Peyer's patch (tissue), 4 donors: Measurements from ENCODE around the gene CCDC14. TPM values are rescaled to one million over a fixed set of nuclear protein-coding genes. Genes with fewer than 3 reads are reported as not detected.
A peak's percentile ranks its signal among the peaks of the same experiment; 100 is the strongest.
"Not testable (repeated sequence)": the region's sequence is repeated elsewhere in the genome, so short reads cannot be mapped to it uniquely, and the experiment has no call there.

Source experiments
- DNase-seq, 3 donors: peaks; one replicate each; pipeline ENCODE4 v3.0.0-alpha.2; 2017 to 2019
- H3K27ac ChIP-seq, 4 donors: fragments of 200-600 bp; sonication (generic); one replicate each; pipeline ENCODE4 v1.5.1; 2016 to 2019
- H3K27me3 ChIP-seq, 2 donors: fragments of 200-600 bp; sonication (generic); one replicate each; pipeline ENCODE4 v1.5.1; 2019
- H3K36me3 ChIP-seq, 3 donors: fragments of 200-600 bp; sonication (generic); one replicate each; pipeline ENCODE4 v1.5.1; 2016 to 2019
- H3K4me1 ChIP-seq, 4 donors: fragments of 200-600 bp; sonication (generic); one replicate each; pipeline ENCODE4 v1.5.1; 2016 to 2019
- H3K4me3 ChIP-seq, 4 donors: fragments of 200-600 bp; sonication (generic); 1 replicate in 3 of 4; 2 replicates in 1 of 4; pipeline ENCODE4 v1.5.1; 2016 to 2019; ENCODE audit warnings: mild to moderate bottlenecking in 1 of 4
- H3K9me3 ChIP-seq, 4 donors: fragments of 200-600 bp; sonication (generic); one replicate each; pipeline ENCODE4 v1.5.1; 2016 to 2019; ENCODE audit warnings: mild to moderate bottlenecking in 1 of 4
- CTCF ChIP-seq, 6 experiments: fragments of 450-650 bp in 4 of 6; fragments of 200-600 bp in 2 of 6; sonication (generic) in 1 of 6; IDR thresholded peaks; one replicate each; pipeline ENCODE4 v1.5.1; 2017 to 2019; ENCODE audit warnings: antibody characterized with exemption in 6 of 6, mild to moderate bottlenecking in 3 of 6, moderate library complexity in 1 of 6
- POLR2A ChIP-seq, 2 donors: fragments of 450-650 bp; IDR thresholded peaks; one replicate each; pipeline ENCODE4 v1.5.1; 2017; ENCODE audit warnings: antibody characterized with exemption in 2 of 2, mild to moderate bottlenecking in 2 of 2, moderate library complexity in 2 of 2
- total RNA-seq, 4 donors: library from RNA; depleted of rRNA; stranded (reverse); fragments of >200 nt; gene quantifications; one replicate each; pipeline ENCODE4 v1.1.0, GENCODE V29; 2016

Gene CCDC14
- total RNA-seq: 100 to 1,000 TPM in 1 of 4 donors, 10 to 100 TPM in 3; 59.5 to 139 (median 80.6) TPM

DNA sequence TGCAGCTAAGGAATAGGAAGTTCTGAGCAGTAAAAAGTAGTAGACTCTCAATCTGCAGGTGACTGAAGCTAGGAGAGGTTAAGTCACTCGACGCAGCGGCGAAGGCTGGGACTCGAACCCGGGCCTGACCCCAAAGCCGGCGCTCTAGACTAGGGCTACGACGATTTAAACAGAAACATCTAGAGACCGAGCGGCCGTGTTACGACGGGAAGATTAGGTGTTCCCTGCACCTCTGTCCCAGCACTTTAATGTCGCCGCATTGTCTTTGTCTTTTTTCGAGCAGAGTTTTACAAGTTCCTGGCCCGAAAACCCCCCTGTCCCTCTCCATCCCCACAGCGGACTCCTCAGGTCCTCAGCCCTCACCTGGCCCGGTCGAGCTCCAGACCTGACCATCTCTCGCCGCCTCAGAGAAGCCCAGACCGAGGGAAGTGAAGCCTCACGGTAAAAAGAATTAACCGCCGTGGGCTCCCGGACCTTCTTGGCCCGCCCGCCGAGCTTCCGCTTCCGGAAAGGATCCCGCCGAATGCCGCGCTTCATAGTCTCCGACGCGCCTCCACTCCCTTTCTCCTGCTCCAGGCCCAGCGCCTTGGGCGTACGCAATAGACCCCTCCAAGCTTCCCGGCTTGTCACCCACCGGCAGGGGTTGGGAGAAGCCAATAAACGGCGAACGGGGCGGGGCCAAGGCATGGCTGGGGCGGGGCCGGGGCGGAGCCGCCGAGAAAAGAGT, at the start of gene CCDC14:
Gene CCDC14 (minus strand): TSS at position 449 of the 727 bp plus-strand sequence. CDS start 56 bp downstream, at position 393.
- Histone ChIP-seq H3K36me3 (no peaks in the 10 kb centered on the region), H3K4me3 (peak within 1 kb of the TSS; percentile 53 to 69 (median 66)), H3K4me1 (peaks cover 0 to 8% (median 0%) of the 10 kb centered on the region in 4 donors), H3K9me3 (no peaks in the 10 kb centered on the region), H3K27me3 (no peaks in the 10 kb centered on the region), H3K27ac (peak within 1 kb of the TSS; percentile 70 to 80 (median 72))
- TF ChIP-seq POLR2A (IDR thresholded peaks at IDR 0.05): peak in 1 of 2 donors; percentile 64
- TF ChIP-seq CTCF (IDR thresholded peaks at IDR 0.05): peak in 2 of 6 experiments; percentile 9
- DNase-seq: peak; percentile 74 to 93 (median 92)

- H3K36me3 ChIP-seq, H3K9me3 ChIP-seq, H3K4me1 ChIP-seq, H3K27me3 ChIP-seq, H3K27ac ChIP-seq, DNase-seq, H3K4me3 ChIP-seq: not testable (repeated sequence)
Measured at GRCh38 chr3:124008321-124008720, 47.3 kb upstream of the CCDC14 start.

DNA sequence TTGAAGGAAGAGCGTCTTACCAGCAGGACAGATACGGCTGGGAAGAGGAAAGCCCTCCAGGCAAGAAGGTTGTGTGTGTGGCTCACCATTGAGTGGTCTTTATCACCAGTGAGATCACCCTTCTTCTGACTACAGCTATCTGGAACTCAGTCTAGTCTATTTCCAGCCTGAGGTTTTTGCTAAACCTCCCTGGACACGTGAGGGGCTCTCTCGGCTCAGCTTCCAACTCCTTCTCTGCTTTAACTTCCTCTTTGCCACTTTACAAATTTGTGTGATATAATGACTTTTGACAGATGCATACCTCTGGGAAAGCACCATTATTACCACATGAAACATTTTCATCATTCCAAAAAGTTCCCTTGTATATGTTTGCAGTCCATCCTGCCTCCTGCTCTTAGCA, 46.2 kb upstream of the CCDC14 start:
- no peak for DNase-seq
- Histone ChIP-seq H3K27ac (no peak overlapping the region), H3K27me3 (no peaks in the 10 kb centered on the region), H3K4me1 (no peaks in the 10 kb centered on the region), H3K36me3 (no peaks in the 10 kb centered on the region), H3K4me3 (no peak overlapping the region), H3K9me3 (no peaks in the 10 kb centered on the region)
- no peak for TF ChIP-seq POLR2A (IDR thresholded peaks at IDR 0.05)
- TF ChIP-seq CTCF (IDR thresholded peaks at IDR 0.05): no peak

DNA sequence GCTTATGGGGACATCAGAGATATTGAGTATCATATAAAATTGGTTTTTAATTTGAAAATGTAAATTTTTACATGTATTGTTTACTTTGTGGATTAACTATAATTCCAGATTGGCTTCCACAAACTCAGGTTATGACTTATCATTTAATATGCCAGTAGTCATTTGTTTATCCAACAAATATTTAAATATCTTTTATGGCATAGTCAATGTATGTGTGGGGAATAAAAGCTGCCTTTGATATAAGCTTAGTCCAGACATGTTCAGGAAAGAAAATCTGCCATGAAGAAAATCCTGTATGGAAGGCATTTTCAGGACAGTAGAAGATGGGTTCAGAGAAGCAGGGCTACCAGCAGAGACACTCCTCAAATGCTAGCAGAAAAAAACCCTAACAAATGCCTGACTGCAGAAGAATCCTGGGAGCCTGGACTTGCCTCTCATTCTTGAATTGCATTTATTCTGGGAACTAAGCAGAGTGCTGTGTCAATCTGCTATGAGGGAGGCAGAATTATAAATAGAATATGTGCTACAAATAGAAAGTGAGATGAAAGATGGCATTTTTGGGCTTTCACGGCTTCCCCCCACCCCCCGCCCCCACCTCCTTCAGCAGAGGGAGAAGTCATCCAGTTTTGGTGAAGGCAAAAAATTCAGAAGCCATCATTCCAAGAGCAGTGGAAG, 41.5 kb upstream of the CCDC14 start:
- not testable (repeated sequence) for H3K9me3 ChIP-seq, H3K4me1 ChIP-seq, H3K27me3 ChIP-seq, H3K36me3 ChIP-seq, DNase-seq, H3K4me3 ChIP-seq, H3K27ac ChIP-seq

- not testable (repeated sequence) for H3K4me3 ChIP-seq, DNase-seq, H3K9me3 ChIP-seq, H3K4me1 ChIP-seq, H3K27me3 ChIP-seq, H3K36me3 ChIP-seq, H3K27ac ChIP-seq
Measured at GRCh38 chr3:124001366-124001765, 40.3 kb upstream of the CCDC14 start.

DNA sequence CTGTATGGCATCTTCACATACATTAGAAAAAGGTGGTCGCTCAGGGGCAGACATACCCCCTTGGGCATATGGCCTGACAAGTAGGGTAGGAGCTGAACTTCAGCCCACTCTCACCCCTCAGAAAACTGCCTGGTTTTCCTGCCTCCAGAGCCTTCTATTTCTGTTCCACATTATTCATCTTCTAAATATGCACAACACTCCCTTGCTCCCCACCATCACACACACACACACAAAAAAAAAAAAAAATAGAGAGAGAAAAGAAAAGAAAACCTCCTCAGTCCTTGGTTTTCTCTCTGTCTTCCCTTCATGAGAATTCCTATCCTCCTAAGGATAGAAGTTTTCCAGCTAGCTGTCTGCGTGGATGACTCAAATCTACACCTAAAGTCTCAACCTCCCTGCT, 36.5 kb upstream of the CCDC14 start:
- Histone ChIP-seq H3K4me1 (no peaks in the 10 kb centered on the region), H3K4me3 (no peak overlapping the region), H3K27ac (no peak overlapping the region), H3K36me3 (no peaks in the 10 kb centered on the region), H3K27me3 (no peaks in the 10 kb centered on the region), H3K9me3 (no peaks in the 10 kb centered on the region)
- no peak for DNase-seq
- no peak for TF ChIP-seq CTCF (IDR thresholded peaks at IDR 0.05)
- no peak for TF ChIP-seq POLR2A (IDR thresholded peaks at IDR 0.05)

DNA sequence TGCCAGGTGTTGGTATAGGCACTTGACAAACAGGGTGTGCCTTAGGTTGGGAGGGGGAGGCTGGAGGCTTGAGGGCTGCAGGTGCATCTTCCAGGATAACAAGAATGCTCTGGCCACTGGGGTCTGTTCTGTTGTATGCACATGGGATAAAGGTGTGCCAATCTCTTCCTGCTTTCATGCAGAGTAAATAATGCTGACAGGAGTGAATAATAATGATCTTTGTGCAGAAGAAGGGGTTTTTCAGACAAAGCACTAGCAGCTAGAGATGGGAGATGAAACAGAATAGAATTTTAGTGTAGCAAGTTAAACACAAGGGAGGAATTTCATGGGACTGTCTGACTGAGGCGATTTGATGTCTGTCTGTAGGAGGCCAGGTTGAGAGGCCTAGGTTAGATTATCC, 32.8 kb upstream of the CCDC14 start:
- DNase-seq: no peak
- Histone ChIP-seq H3K27ac (no peak overlapping the region), H3K9me3 (no peaks in the 10 kb centered on the region), H3K4me1 (no peaks in the 10 kb centered on the region), H3K4me3 (no peak overlapping the region), H3K27me3 (no peaks in the 10 kb centered on the region), H3K36me3 (no peaks in the 10 kb centered on the region)
- TF ChIP-seq CTCF (IDR thresholded peaks at IDR 0.05): no peak
- TF ChIP-seq POLR2A (IDR thresholded peaks at IDR 0.05): no peak

- H3K4me1 ChIP-seq, H3K27me3 ChIP-seq, H3K36me3 ChIP-seq, H3K9me3 ChIP-seq, H3K4me3 ChIP-seq, DNase-seq, H3K27ac ChIP-seq: not testable (repeated sequence)
Measured at GRCh38 chr3:123991730-123992588, 30.9 kb upstream of the CCDC14 start, which contains the start of gene ROPN1. TSS of gene ROPN1 (minus strand) at chr3:123992124. CDS start at chr3:123980481, 11,643 bp downstream.
